Measurements from ENCODE around the gene MISP.
A peak's percentile ranks its signal among the peaks of the same experiment; 100 is the strongest.

Gene MISP

GRCh38 chr19:711254-711653, 39.7 kb upstream of the MISP start:
- Histone ChIP-seq H3K4me3 (ENCODE audit: low read length) (peak overlapping the region; percentile 85), H3K4me1 (ENCODE audit: control insufficient read depth, insufficient read depth, low read length) (peaks cover 23% of the 10 kb centered on the region), H3K27me3 (replicated peaks; ENCODE audit: control insufficient read depth, insufficient read depth, low read length) (no peaks in the 10 kb centered on the region), H3K9me3 (ENCODE audit: control insufficient read depth, low read length) (no peaks in the 10 kb centered on the region), H3K36me3 (ENCODE audit: control insufficient read depth, insufficient read depth, low read length, severe bottlenecking) (no peaks in the 10 kb centered on the region), H3K9ac (ENCODE audit: low read length) (peak overlapping the region; percentile 88)
- no peak for DNase-seq (ENCODE audit: low read depth)

DNA sequence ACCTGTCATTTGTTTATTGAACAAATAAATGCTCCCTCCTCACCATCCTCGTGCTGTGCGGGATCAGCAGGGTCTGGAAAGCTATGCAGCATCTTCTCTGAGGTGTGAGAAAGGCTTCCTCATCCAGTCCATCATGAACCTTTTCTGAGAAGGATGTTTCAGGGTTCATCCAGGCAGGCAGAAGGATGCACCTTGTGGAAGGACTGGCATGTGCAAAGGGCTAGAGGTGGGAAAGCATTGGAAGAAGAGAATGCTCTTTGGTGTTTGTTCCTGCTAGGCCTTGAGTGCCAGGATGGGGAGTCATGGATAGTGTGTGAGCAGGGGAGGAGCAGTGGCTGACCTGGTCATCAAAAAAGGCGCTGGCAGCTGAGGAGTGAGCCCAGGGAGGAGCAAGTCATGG, 35.6 kb upstream of the MISP start:
- DNase-seq (ENCODE audit: low read depth): no peak
- Histone ChIP-seq H3K4me3 (ENCODE audit: low read length) (no peak overlapping the region), H3K9ac (ENCODE audit: low read length) (no peak overlapping the region), H3K4me1 (ENCODE audit: control insufficient read depth, insufficient read depth, low read length) (peaks cover 26% of the 10 kb centered on the region), H3K9me3 (ENCODE audit: control insufficient read depth, low read length) (no peaks in the 10 kb centered on the region), H3K27me3 (replicated peaks; ENCODE audit: control insufficient read depth, insufficient read depth, low read length) (no peaks in the 10 kb centered on the region), H3K36me3 (ENCODE audit: control insufficient read depth, insufficient read depth, low read length, severe bottlenecking) (no peaks in the 10 kb centered on the region)

- no peaks in the 10 kb centered on the region for H3K36me3 ChIP-seq (ENCODE audit: control insufficient read depth, insufficient read depth, low read length, severe bottlenecking)
- no peak overlapping the region for H3K4me3 ChIP-seq (ENCODE audit: low read length)
- no peaks in the 10 kb centered on the region for H3K27me3 ChIP-seq (replicated peaks; ENCODE audit: control insufficient read depth, insufficient read depth, low read length)
- DNase-seq (ENCODE audit: low read depth): no peak
- peaks cover 16% of the 10 kb centered on the region for H3K4me1 ChIP-seq (ENCODE audit: control insufficient read depth, insufficient read depth, low read length)
- no peaks in the 10 kb centered on the region for H3K9me3 ChIP-seq (ENCODE audit: control insufficient read depth, low read length)
- peak overlapping the region; percentile 74 for H3K9ac ChIP-seq (ENCODE audit: low read length)
Observed at GRCh38 chr19:718251-718951, 32.5 kb upstream of the MISP start.

DNA sequence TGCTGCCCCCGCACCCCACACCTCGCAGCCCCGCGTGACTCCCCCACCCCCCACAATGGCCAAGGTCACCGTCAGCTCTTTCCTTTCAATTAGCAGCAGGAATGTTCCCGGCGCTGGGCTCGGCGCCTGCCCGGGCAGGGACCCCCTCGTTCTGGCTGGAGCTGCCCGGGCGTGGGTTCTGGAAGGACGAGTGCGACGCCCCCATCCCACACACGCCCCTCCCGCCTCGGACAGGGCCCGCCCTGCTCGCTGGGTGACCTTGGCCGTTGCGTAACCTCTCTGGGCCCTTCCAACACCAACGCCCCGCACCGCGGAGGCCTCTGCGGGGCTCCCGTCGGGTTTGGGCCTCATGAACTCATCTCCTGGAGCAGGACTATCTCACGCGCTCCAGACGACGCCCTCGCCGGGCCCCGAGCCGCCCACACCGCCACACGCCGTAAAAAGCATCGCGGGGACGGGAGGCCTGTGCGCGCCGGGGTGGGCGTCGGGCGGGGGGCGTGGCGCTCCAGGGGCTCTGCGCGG, 31.9 kb upstream of the MISP start:
- H3K4me3 ChIP-seq (ENCODE audit: low read length): no peak overlapping the region
- no peaks in the 10 kb centered on the region for H3K9me3 ChIP-seq (ENCODE audit: control insufficient read depth, low read length)
- H3K4me1 ChIP-seq (ENCODE audit: control insufficient read depth, insufficient read depth, low read length): peaks cover 16% of the 10 kb centered on the region
- peak overlapping the region; percentile 74 for H3K9ac ChIP-seq (ENCODE audit: low read length)
- no peaks in the 10 kb centered on the region for H3K36me3 ChIP-seq (ENCODE audit: control insufficient read depth, insufficient read depth, low read length, severe bottlenecking)
- peak; percentile 87 for DNase-seq (ENCODE audit: low read depth)
- H3K27me3 ChIP-seq (replicated peaks; ENCODE audit: control insufficient read depth, insufficient read depth, low read length): no peaks in the 10 kb centered on the region

- Histone ChIP-seq H3K27me3 (replicated peaks; ENCODE audit: control insufficient read depth, insufficient read depth, low read length) (no peaks in the 10 kb centered on the region), H3K9ac (ENCODE audit: low read length) (peak overlapping the region; percentile 63), H3K4me1 (ENCODE audit: control insufficient read depth, insufficient read depth, low read length) (peaks cover 16% of the 10 kb centered on the region), H3K9me3 (ENCODE audit: control insufficient read depth, low read length) (no peaks in the 10 kb centered on the region), H3K36me3 (ENCODE audit: control insufficient read depth, insufficient read depth, low read length, severe bottlenecking) (no peaks in the 10 kb centered on the region), H3K4me3 (ENCODE audit: low read length) (peak overlapping the region; percentile 12)
- no peak for DNase-seq (ENCODE audit: low read depth)
Observed at GRCh38 chr19:719636-720344, 31.1 kb upstream of the MISP start.

GRCh38 chr19:720345-721160, 30.4 kb upstream of the MISP start:
- no peak overlapping the region for H3K4me3 ChIP-seq (ENCODE audit: low read length)
- H3K4me1 ChIP-seq (ENCODE audit: control insufficient read depth, insufficient read depth, low read length): peaks cover 16% of the 10 kb centered on the region
- no peaks in the 10 kb centered on the region for H3K9me3 ChIP-seq (ENCODE audit: control insufficient read depth, low read length)
- H3K36me3 ChIP-seq (ENCODE audit: control insufficient read depth, insufficient read depth, low read length, severe bottlenecking): no peaks in the 10 kb centered on the region
- peak overlapping the region; percentile 34 for H3K9ac ChIP-seq (ENCODE audit: low read length)
- DNase-seq (ENCODE audit: low read depth): no peak
- no peaks in the 10 kb centered on the region for H3K27me3 ChIP-seq (replicated peaks; ENCODE audit: control insufficient read depth, insufficient read depth, low read length)

DNA sequence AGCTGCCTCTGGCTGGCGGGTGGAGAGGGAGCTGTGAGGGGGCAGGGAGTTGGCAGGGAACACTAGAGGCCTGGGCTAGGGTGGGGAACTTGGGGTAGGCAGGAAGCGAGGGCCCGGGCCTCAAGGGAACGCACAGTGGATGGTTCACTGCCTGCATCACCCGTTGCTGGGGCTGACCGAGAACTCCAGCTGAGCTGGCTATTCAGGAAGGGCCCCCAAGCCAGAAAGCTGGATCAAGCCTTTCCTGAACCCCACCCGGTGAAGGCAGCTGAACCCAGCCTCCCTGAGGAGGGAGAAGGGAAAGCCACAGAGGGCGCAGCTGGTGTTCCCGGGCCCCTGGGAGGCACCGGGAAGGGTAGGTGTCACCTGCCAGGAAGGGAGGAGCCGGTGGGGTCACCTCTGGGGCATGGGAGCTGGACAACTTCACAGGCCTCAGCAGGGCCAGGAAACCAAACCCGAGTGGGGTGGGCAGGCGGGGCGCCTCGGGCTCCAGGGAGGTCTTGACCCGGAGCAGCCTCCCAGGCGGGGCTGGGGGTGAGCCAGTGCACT, 28.3 kb upstream of the MISP start:
- H3K4me3 ChIP-seq (ENCODE audit: low read length): no peak overlapping the region
- no peaks in the 10 kb centered on the region for H3K27me3 ChIP-seq (replicated peaks; ENCODE audit: control insufficient read depth, insufficient read depth, low read length)
- DNase-seq (ENCODE audit: low read depth): no peak
- H3K9ac ChIP-seq (ENCODE audit: low read length): no peak overlapping the region
- H3K9me3 ChIP-seq (ENCODE audit: control insufficient read depth, low read length): no peaks in the 10 kb centered on the region
- peaks cover 5% of the 10 kb centered on the region for H3K36me3 ChIP-seq (ENCODE audit: control insufficient read depth, insufficient read depth, low read length, severe bottlenecking)
- peaks cover 16% of the 10 kb centered on the region for H3K4me1 ChIP-seq (ENCODE audit: control insufficient read depth, insufficient read depth, low read length)

DNA sequence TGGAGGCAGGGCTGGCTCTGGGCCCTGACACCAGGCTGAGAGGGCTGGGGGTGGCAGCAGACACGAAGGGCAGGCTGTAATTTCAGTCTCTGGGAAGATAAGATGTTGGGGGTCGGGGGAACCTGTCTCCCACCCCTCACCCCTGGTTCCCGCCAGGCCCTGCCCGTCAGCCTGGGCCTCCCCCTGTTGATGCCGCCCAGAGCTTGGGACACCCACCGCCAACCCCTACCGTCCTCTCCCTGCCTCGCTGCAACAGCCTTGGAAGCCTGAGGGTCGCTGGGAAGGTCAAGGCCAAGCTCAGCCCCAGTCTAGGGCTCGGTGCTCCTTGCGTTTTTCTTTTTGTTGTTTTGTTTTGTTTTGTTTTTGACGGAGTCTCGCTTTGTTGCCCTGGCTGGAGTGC, 27.7 kb upstream of the MISP start:
- H3K36me3 ChIP-seq (ENCODE audit: control insufficient read depth, insufficient read depth, low read length, severe bottlenecking): peaks cover 8% of the 10 kb centered on the region
- peaks cover 14% of the 10 kb centered on the region for H3K4me1 ChIP-seq (ENCODE audit: control insufficient read depth, insufficient read depth, low read length)
- H3K4me3 ChIP-seq (ENCODE audit: low read length): no peak overlapping the region
- no peak overlapping the region for H3K9ac ChIP-seq (ENCODE audit: low read length)
- H3K27me3 ChIP-seq (replicated peaks; ENCODE audit: control insufficient read depth, insufficient read depth, low read length): no peaks in the 10 kb centered on the region
- no peak for DNase-seq (ENCODE audit: low read depth)
- H3K9me3 ChIP-seq (ENCODE audit: control insufficient read depth, low read length): no peaks in the 10 kb centered on the region

DNA sequence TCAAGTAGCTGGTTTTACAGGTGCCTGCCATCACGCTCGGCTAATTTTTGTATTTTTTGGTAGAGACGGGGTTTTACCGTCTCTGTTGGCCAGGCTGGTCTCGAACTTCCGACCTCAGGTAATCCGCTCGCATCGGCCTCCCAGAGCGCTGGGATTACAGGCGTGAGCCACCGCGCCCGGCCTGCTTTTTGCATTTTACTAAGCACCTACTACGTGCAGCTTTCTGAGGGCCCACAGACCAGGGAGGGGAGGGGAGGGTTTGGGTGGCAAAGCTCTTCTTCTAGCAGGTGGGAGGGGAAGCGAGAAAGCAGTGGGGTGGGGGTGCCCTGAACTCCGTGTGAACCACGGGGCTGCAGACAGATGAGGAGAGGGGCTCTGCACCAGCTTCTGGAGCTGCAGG, 27.2 kb upstream of the MISP start:
- H3K4me1 ChIP-seq (ENCODE audit: control insufficient read depth, insufficient read depth, low read length): peaks cover 9% of the 10 kb centered on the region
- H3K9me3 ChIP-seq (ENCODE audit: control insufficient read depth, low read length): no peaks in the 10 kb centered on the region
- no peaks in the 10 kb centered on the region for H3K27me3 ChIP-seq (replicated peaks; ENCODE audit: control insufficient read depth, insufficient read depth, low read length)
- H3K36me3 ChIP-seq (ENCODE audit: control insufficient read depth, insufficient read depth, low read length, severe bottlenecking): peaks cover 8% of the 10 kb centered on the region
- DNase-seq (ENCODE audit: low read depth): no peak
- no peak overlapping the region for H3K4me3 ChIP-seq (ENCODE audit: low read length)
- H3K9ac ChIP-seq (ENCODE audit: low read length): no peak overlapping the region

- Histone ChIP-seq H3K4me1 (ENCODE audit: control insufficient read depth, insufficient read depth, low read length) (no peaks in the 10 kb centered on the region), H3K36me3 (ENCODE audit: control insufficient read depth, insufficient read depth, low read length, severe bottlenecking) (peaks cover 12% of the 10 kb centered on the region), H3K27me3 (replicated peaks; ENCODE audit: control insufficient read depth, insufficient read depth, low read length) (no peaks in the 10 kb centered on the region), H3K9ac (ENCODE audit: low read length) (no peak overlapping the region), H3K4me3 (ENCODE audit: low read length) (no peak overlapping the region), H3K9me3 (ENCODE audit: control insufficient read depth, low read length) (no peaks in the 10 kb centered on the region)
- DNase-seq (ENCODE audit: low read depth): no peak
Observed at GRCh38 chr19:725461-726089, 25.3 kb upstream of the MISP start.

Measured in adipocyte (in vitro differentiated cells).